PC-9 (cell line): ENCODE measurements around the gene PCDH9. TPM values are rescaled to one million over a fixed set of nuclear protein-coding genes. Genes with fewer than 3 reads are reported as not detected.

ENCODE experiments used
- BruUV-seq: library from RNA; stranded (reverse); fragments of 400-500 nt; replicated peaks from 2 replicates; lab custom pipeline; 2021; lab: Mats Ljungman, UMichigan
- CTCF ChIA-PET: fragments of 300-600 bp; sonication (Branson Sonifier 250); formaldehyde crosslinking; loops from one replicate; lab custom pipeline; 2022; ENCODE audit warnings: antibody characterized with exemption; lab: Charles Lee
- POLR2A ChIA-PET: fragments of 300-600 bp; sonication (Branson Sonifier 250); formaldehyde crosslinking; loops from one replicate; lab custom pipeline; 2022; ENCODE audit warnings: antibody characterized with exemption; ENCODE audit not compliant: unreplicated experiment; lab: Charles Lee
- DNase-seq, 2 experiments: peaks; one replicate each; pipeline versions ENCODE4 v3.0.0 to v3.0.0-alpha.2; 2015 to 2022; ENCODE audit warnings: mixed read lengths in 1 of 2
- H2AFZ ChIP-seq: fragments of 200-600 bp; sonication (generic); 2 replicates; pipeline ENCODE4 v1.8.1; 2017; ENCODE audit warnings: antibody characterized with exemption
- H3F3A ChIP-seq: fragments of 200-600 bp; sonication (generic); 2 replicates; pipeline ENCODE4 v1.8.1; 2017; ENCODE audit warnings: antibody characterized with exemption, mild to moderate bottlenecking, low read depth; ENCODE audit not compliant: insufficient read depth
- H3K27ac ChIP-seq: fragments of 200-600 bp; sonication (generic); 2 replicates; pipeline ENCODE4 v1.6.1; 2016; ENCODE audit warnings: mixed run types
- H3K27me3 ChIP-seq: fragments of 200-600 bp; sonication (generic); 2 replicates; pipeline ENCODE4 v1.6.1; 2016; ENCODE audit warnings: low read depth, mixed run types; ENCODE audit not compliant: insufficient read depth
- H3K36me3 ChIP-seq: fragments of 200-600 bp; sonication (generic); 2 replicates; pipeline ENCODE4 v1.6.1; 2016; ENCODE audit warnings: low read depth, mixed run types
- H3K4me1 ChIP-seq: fragments of 200-600 bp; sonication (generic); replicated peaks from 2 replicates; pipeline ENCODE4 v1.6.1; 2016; ENCODE audit warnings: mixed run types; ENCODE audit not compliant: insufficient read depth
- H3K4me2 ChIP-seq: fragments of 200-600 bp; sonication (generic); 2 replicates; pipeline ENCODE4 v1.6.1; 2017; ENCODE audit warnings: mixed run types
- H3K4me3 ChIP-seq: fragments of 200-600 bp; sonication (generic); 2 replicates; pipeline ENCODE4 v1.6.1; 2016; ENCODE audit warnings: mixed run types
- H3K79me2 ChIP-seq: fragments of 200-600 bp; sonication (generic); 2 replicates; pipeline ENCODE4 v1.6.1; 2017; ENCODE audit warnings: low read depth, mixed run types
- H3K9me2 ChIP-seq: fragments of 200-600 bp; sonication (generic); 2 replicates; pipeline ENCODE4 v1.8.1; 2017; ENCODE audit warnings: mild to moderate bottlenecking; ENCODE audit not compliant: insufficient read depth
- H3K9me3 ChIP-seq: fragments of 200-600 bp; sonication (generic); 2 replicates; pipeline ENCODE4 v1.8.1; 2016; ENCODE audit warnings: low read depth; ENCODE audit not compliant: insufficient read depth
- H4K20me1 ChIP-seq: fragments of 200-600 bp; sonication (generic); 2 replicates; pipeline ENCODE4 v1.8.1; 2017; ENCODE audit not compliant: insufficient read depth
- CTCF ChIP-seq: fragments of 200-600 bp; sonication (generic); conservative IDR thresholded peaks from 2 replicates; pipeline ENCODE4 v1.6.1; 2017; ENCODE audit warnings: mixed run types, antibody characterized with exemption, mild to moderate bottlenecking, moderate library complexity
- EZH2 ChIP-seq: fragments of 200-600 bp; sonication (generic); IDR thresholded peaks from 2 replicates; pipeline ENCODE4 v1.8.0; 2017; ENCODE audit warnings: antibody characterized with exemption, low read depth
- intact Hi-C: fragments of 100-400 bp; cut with micrococcal nuclease; formaldehyde crosslinking; loops from one replicate; pipeline ENCODE4 v1.10.0; 2022; ENCODE audit not compliant: unreplicated experiment
- total RNA-seq: library from RNA; stranded (reverse); gene quantifications from 2 replicates; pipeline ENCODE4 v1.2.3, GENCODE V29; 2021

Gene PCDH9
- total RNA-seq, 1 experiment from 2014 or later, result 0.37 TPM

GRCh38 chr13:66809485-66809884 is 420.7 kb downstream of the PCDH9 start:
- CTCF ChIA-PET, result no interaction called here
- DNase-seq, result no peak
- Histone ChIP-seq H4K20me1 (no peaks in the 10 kb centered on the region), H3K4me1 (no peaks in the 10 kb centered on the region), H3K4me2 (no peak overlapping the region), H3K36me3 (no peaks in the 10 kb centered on the region), H2AFZ (no peak overlapping the region), H3K9me3 (no peaks in the 10 kb centered on the region), H3K27ac (no peak overlapping the region), H3K27me3 (no peaks in the 10 kb centered on the region), H3F3A (no peaks in the 10 kb centered on the region), H3K9me2 (no peaks in the 10 kb centered on the region), H3K79me2 (no peaks in the 10 kb centered on the region), H3K4me3 (no peak overlapping the region)
- intact Hi-C loops, result no loop called here
- TF ChIP-seq CTCF, result no peak
- no peak for TF ChIP-seq EZH2
- POLR2A ChIA-PET, result interaction anchor here (0.5 kb wide), 1 partner anchor 150 kb away, joined by 13 read pairs; no protein-coding TSS in a partner anchor
- no TSS peak for BruUV-seq

- H3K27ac ChIP-seq, result no peak overlapping the region
- H3K36me3 ChIP-seq, result no peaks in the 10 kb centered on the region
- H4K20me1 ChIP-seq, result no peaks in the 10 kb centered on the region
- H3F3A ChIP-seq, result no peaks in the 10 kb centered on the region
- no peak for DNase-seq
- no peaks in the 10 kb centered on the region for H3K27me3 ChIP-seq
- ChIA-PET POLR2A (no interaction called here), CTCF (no interaction called here)
- H3K4me2 ChIP-seq, result no peak overlapping the region
- no peaks in the 10 kb centered on the region for H3K9me3 ChIP-seq
- no peaks in the 10 kb centered on the region for H3K79me2 ChIP-seq
- TF ChIP-seq CTCF, result no peak
- no peak for TF ChIP-seq EZH2
- no peak overlapping the region for H2AFZ ChIP-seq
- BruUV-seq, result no TSS peak
- no peak overlapping the region for H3K4me3 ChIP-seq
- intact Hi-C loops, result no loop called here
- H3K4me1 ChIP-seq, result no peaks in the 10 kb centered on the region
- no peaks in the 10 kb centered on the region for H3K9me2 ChIP-seq
Measured at GRCh38 chr13:66807251-66807650, 422.9 kb downstream of the PCDH9 start.

GRCh38 chr13:66805657-66806056 is 424.5 kb downstream of the PCDH9 start:
- no TSS peak for BruUV-seq

More at GRCh38 chr13:66805657-66806056, 424.5 kb downstream of the PCDH9 start:
- CTCF ChIA-PET, result no interaction called here
- Histone ChIP-seq H3K79me2 (no peaks in the 10 kb centered on the region), H3K4me1 (no peaks in the 10 kb centered on the region), H3K27me3 (no peaks in the 10 kb centered on the region), H4K20me1 (no peaks in the 10 kb centered on the region), H2AFZ (no peak overlapping the region), H3K9me3 (no peaks in the 10 kb centered on the region), H3F3A (no peaks in the 10 kb centered on the region), H3K9me2 (no peaks in the 10 kb centered on the region; the same call in 1 of the 2 replicates), H3K27ac (no peak overlapping the region), H3K4me3 (no peak overlapping the region), H3K4me2 (no peak overlapping the region), H3K36me3 (no peaks in the 10 kb centered on the region)
- intact Hi-C loops, result no loop called here
- TF ChIP-seq EZH2, result no peak
- POLR2A ChIA-PET, result no interaction called here
- no peak for DNase-seq
